ENCODE results near the gene RALGAPB. TPM values are rescaled to one million over a fixed set of nuclear protein-coding genes. Genes with fewer than 3 reads are reported as not detected.

The RALGAPB gene
- total and polyA plus RNA-seq, 2 of the 13 experiments (the other 11 are each of a cell fraction or from before 2014, with no cell fraction given): 17.6 to 30.6 TPM

DNA sequence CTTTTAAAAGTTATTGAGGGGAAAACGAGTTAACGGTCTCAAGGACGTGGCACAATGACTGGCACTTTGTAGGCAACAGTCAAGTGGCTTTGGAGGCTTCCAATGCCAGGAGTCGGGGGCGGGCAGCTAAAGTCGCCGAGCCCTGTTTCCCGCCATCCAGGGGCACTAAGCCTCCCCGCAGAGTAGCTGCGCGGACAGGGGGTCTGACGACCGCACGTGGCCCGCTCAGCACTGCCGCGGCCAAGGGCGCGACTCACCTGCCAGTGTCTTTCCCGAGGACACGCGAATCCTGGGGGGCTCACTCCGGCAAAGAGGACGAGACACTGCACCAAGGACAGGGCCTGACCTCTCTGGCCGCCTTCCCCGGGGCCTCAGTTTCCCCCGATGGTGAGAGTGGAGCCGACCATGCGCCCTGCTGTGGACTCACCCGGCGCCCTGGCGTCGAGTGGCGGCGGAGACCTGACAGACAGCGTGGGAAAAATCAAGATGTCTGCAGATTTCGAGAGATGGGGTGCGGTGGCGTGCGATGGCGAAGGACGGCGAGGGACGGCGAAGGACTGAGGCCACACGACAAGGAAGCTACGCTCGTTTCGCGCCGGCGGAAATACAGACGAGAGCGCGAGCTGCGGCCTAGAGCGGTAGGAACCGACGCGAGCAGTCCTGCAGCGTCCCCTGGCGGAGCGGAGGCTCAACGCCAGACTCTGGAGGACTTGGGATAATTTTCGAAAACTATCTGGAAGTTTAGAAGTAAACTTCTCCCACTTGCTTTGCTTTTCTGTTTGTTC lies 37.7 kb upstream of the RALGAPB start, which contains the start of gene SNHG17 (continued):
- TF ChIP-seq, protein P1, sequence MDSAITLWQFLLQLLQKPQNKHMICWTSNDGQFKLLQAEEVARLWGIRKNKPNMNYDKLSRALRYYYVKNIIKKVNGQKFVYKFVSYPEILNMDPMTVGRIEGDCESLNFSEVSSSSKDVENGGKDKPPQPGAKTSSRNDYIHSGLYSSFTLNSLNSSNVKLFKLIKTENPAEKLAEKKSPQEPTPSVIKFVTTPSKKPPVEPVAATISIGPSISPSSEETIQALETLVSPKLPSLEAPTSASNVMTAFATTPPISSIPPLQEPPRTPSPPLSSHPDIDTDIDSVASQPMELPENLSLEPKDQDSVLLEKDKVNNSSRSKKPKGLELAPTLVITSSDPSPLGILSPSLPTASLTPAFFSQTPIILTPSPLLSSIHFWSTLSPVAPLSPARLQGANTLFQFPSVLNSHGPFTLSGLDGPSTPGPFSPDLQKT (CRISPR knock-in tag; IDR thresholded peaks at IDR 0.05; ENCODE audit: borderline replicate concordance): peak; percentile 99; the same call in 1 of the 2 replicates
- TF ChIP-seq KAT8 (CRISPR knock-in tag; IDR thresholded peaks at IDR 0.05) (peak; percentile 100), HMG20B (CRISPR knock-in tag; conservative IDR thresholded peaks at IDR 0.05) (peak; percentile 88), ZKSCAN8 (CRISPR knock-in tag; IDR thresholded peaks at IDR 0.05; ENCODE audit: borderline replicate concordance) (peak; percentile 97), RAD21 (CRISPR knock-in tag; IDR thresholded peaks at IDR 0.05) (peak; percentile 88), FOXA1 (IDR thresholded peaks at IDR 0.05) (no peak), FOXA1 (CRISPR knock-in tag; IDR thresholded peaks at IDR 0.05) (peak; percentile 82), SP2 (CRISPR knock-in tag; IDR thresholded peaks at IDR 0.05) (peak; percentile 78), ZNF24 (IDR thresholded peaks at IDR 0.05) (peak; percentile 82), FOXA3 (CRISPR knock-in tag; IDR thresholded peaks at IDR 0.05) (peak; percentile 94), ZNF124 (CRISPR knock-in tag; IDR thresholded peaks at IDR 0.05) (peak; percentile 98), NR2F2 (IDR thresholded peaks at IDR 0.05; ENCODE audit: borderline replicate concordance, low read depth) (peak; percentile 57; the same call in 1 of the 2 replicates), RNF2 (conservative IDR thresholded peaks at IDR 0.05; ENCODE audit: low read depth) (peak; percentile 99), NKX3-1 (CRISPR knock-in tag; IDR thresholded peaks at IDR 0.05) (peak; percentile 99), ZNF180 (CRISPR knock-in tag; IDR thresholded peaks at IDR 0.05; ENCODE audit: borderline replicate concordance, low read depth) (peak; percentile 84), BRD4 (CRISPR knock-in tag; IDR thresholded peaks at IDR 0.05) (peak; percentile 100), ISL2 (CRISPR knock-in tag; IDR thresholded peaks at IDR 0.05) (peak; percentile 95)
- TF ChIP-seq, protein P2, sequence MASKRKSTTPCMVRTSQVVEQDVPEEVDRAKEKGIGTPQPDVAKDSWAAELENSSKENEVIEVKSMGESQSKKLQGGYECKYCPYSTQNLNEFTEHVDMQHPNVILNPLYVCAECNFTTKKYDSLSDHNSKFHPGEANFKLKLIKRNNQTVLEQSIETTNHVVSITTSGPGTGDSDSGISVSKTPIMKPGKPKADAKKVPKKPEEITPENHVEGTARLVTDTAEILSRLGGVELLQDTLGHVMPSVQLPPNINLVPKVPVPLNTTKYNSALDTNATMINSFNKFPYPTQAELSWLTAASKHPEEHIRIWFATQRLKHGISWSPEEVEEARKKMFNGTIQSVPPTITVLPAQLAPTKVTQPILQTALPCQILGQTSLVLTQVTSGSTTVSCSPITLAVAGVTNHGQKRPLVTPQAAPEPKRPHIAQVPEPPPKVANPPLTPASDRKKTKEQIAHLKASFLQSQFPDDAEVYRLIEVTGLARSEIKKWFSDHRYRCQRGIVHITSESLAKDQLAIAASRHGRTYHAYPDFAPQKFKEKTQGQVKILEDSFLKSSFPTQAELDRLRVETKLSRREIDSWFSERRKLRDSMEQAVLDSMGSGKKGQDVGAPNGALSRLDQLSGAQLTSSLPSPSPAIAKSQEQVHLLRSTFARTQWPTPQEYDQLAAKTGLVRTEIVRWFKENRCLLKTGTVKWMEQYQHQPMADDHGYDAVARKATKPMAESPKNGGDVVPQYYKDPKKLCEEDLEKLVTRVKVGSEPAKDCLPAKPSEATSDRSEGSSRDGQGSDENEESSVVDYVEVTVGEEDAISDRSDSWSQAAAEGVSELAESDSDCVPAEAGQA (IDR thresholded peaks at IDR 0.05; ENCODE audit: low read depth): peak; percentile 95
- TF ChIP-seq, protein P2 (CRISPR knock-in tag; IDR thresholded peaks at IDR 0.05; ENCODE audit: borderline replicate concordance): peak; percentile 99
- TF ChIP-seq, protein P3, sequence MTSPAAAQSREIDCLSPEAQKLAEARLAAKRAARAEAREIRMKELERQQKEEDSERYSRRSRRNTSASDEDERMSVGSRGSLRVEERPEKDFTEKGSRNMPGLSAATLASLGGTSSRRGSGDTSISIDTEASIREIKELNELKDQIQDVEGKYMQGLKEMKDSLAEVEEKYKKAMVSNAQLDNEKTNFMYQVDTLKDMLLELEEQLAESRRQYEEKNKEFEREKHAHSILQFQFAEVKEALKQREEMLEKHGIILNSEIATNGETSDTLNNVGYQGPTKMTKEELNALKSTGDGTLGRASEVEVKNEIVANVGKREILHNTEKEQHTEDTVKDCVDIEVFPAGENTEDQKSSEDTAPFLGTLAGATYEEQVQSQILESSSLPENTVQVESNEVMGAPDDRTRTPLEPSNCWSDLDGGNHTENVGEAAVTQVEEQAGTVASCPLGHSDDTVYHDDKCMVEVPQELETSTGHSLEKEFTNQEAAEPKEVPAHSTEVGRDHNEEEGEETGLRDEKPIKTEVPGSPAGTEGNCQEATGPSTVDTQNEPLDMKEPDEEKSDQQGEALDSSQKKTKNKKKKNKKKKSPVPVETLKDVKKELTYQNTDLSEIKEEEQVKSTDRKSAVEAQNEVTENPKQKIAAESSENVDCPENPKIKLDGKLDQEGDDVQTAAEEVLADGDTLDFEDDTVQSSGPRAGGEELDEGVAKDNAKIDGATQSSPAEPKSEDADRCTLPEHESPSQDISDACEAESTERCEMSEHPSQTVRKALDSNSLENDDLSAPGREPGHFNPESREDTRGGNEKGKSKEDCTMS (CRISPR knock-in tag; conservative IDR thresholded peaks at IDR 0.05): peak; percentile 86
- TF ChIP-seq, protein P4, sequence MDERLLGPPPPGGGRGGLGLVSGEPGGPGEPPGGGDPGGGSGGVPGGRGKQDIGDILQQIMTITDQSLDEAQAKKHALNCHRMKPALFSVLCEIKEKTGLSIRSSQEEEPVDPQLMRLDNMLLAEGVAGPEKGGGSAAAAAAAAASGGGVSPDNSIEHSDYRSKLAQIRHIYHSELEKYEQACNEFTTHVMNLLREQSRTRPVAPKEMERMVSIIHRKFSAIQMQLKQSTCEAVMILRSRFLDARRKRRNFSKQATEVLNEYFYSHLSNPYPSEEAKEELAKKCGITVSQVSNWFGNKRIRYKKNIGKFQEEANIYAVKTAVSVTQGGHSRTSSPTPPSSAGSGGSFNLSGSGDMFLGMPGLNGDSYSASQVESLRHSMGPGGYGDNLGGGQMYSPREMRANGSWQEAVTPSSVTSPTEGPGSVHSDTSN (CRISPR knock-in tag; IDR thresholded peaks at IDR 0.05): no peak
